Activated CD4-positive, CD25-positive, alpha-beta regulatory T cell (primary cell): Measurements from ENCODE around the gene ENOX1.

Experiments
- DNase-seq, 4 experiments: peaks; one replicate each; lab custom pipeline; 2025; lab: John Stamatoyannopoulos, UW

ENOX1 gene

GRCh38 chr13:43307921-43308433 is 478.8 kb downstream of the ENOX1 start:
- no peak for DNase-seq

DNA sequence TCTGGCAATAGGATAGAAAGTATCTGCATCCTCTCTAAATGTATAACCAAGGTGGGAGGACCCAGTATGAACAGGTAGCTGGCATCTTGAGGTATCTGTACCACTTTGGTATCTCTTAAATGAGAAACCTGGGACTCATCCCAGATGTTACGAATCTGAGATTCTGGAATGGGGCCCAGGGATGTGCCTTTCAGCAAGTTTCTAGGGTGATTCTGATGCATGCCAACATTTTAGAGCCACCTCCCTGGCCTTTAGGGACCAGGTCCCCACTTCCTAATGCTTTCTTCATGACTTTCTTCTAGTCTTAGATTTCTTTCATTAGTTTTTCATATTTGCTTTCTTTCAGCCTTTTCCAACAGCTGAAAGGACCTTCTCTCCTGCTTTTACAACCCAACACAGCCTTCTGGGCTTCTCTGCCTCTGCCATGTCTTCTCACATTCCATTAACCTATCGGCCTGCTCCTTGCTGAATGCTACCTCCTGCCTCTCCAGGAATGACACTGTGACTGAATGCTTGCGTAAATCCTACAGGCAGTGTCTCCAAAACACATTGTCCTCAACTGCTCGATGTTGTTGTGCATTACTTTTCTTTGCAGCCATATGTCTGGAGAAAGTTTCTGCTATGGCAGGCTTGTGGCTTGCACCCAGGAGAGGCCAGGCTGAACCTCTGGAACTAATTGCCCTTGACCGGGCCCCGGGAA is 479.4 kb downstream of the ENOX1 start:
- DNase-seq, result no peak

DNA sequence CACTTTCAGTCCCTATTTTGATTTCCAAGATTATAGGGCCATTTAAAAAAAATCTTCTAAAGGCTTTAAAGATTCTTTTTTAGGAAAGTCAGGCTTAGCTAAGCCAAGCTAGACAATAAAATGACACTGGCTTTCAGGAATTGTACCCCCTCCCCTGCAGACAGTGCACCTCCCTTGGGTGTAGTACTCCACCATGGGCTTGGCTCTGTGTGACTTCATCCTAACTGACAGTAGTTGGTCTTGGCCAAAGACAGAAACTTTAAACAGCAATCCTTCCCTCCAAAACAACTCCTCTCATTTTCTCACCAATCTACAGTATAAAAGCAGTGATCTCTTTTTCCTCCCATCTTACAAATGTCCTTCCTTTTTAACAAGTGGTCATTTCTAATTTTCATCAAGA is 480.4 kb downstream of the ENOX1 start:
- DNase-seq, result no peak

- DNase-seq, result no peak
Observed at GRCh38 chr13:43305416-43305815, 481.4 kb downstream of the ENOX1 start.

DNA sequence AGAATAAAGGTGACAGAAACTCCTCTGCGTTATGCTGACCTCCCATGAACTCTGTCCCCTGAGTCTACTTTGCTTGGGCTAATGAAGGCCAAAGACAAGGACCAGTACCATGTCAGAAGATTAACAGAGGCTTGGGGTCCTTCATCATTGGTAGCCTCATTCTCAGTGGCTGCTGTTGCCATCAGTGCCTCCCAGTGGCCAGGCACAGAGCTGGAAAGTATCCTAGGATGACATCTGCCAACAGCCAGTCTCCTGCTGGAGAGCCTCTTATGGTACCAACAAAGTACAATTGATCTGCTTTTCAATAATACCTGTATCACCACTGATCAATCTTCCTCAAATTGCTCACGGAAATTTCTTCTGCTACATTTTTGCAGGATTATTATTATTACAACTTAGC is 481.8 kb downstream of the ENOX1 start:
- DNase-seq, result no peak

GRCh38 chr13:43304449-43304848 is 482.3 kb downstream of the ENOX1 start:
- DNase-seq, result no peak

DNA sequence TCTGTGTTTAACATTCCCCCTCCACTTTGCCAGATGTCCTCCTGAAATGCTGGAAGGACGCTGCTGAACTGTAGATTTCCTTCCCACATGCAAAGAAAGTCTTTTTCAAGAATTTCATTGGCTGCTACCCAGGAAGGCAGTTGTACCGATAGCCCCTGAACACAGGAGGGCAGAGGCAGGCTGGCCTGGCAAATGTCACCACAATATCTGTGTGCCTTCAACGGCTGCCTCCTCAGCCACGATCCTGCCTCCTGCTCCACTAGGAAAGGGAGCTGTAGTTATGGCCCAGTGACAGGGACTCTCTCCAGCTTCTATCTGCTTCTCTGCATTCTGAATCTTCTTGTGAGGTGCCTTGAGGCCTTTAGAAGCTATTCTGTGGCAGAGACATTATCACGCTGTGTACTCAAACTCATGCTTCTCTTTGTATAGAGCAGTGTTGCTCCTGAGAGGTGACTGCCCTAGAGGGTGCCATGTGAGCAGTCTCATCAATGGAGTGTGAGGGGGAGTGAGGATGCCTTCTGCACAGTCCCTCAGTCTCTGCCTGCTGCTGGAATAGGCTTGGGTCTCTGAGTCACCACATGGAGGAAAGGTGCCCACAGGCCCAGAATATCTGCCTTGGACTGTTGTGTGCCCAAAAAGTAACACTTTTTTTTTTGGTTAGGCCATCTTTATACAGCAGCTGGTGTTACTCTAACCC is 483.6 kb downstream of the ENOX1 start:
- no peak for DNase-seq

GRCh38 chr13:43301346-43301969 is 485.3 kb downstream of the ENOX1 start:
- DNase-seq, result no peak

DNA sequence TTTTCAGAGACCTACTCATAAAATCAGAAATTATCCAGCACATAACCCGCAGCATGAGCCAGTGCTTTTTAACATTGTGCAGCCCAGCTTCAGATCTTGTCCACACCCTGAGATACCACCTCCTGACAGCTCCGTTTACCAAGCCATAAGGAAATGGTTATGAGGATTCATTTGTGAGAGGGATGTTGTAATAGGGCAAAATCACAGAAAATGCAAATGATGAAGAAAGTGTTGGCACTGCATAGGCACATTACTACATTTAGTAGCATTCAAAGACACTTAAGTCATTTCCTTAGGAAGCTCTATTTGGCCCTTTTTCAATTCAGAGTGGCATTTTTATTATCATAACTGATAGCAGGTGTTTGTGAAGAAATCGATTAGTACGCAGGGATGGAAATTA is 485.9 kb downstream of the ENOX1 start:
- DNase-seq, result no peak

DNA sequence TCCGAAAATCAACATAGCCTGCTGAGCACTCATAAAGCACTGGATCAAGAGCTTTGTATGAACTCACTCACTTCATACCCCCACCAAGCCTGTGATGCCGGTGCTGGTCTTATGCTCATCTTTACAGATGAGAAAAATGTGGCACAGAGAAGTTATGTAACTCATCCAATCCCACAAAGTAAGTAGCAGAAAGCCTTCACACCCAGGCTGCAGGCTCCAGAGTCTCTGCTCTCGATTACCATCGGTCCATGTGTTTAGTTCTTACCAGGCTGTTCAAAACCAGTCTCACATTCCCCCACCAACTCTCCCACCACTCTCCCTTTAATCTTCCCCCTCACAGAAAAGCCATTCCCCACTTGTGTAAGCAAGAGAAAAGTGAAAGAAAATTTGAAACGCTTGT is 487.4 kb downstream of the ENOX1 start:
- DNase-seq, result no peak

GRCh38 chr13:43298816-43299215 is 488.0 kb downstream of the ENOX1 start:
- DNase-seq, result no peak

- DNase-seq, result no peak
Observed at GRCh38 chr13:43297967-43298678, 488.6 kb downstream of the ENOX1 start.

DNA sequence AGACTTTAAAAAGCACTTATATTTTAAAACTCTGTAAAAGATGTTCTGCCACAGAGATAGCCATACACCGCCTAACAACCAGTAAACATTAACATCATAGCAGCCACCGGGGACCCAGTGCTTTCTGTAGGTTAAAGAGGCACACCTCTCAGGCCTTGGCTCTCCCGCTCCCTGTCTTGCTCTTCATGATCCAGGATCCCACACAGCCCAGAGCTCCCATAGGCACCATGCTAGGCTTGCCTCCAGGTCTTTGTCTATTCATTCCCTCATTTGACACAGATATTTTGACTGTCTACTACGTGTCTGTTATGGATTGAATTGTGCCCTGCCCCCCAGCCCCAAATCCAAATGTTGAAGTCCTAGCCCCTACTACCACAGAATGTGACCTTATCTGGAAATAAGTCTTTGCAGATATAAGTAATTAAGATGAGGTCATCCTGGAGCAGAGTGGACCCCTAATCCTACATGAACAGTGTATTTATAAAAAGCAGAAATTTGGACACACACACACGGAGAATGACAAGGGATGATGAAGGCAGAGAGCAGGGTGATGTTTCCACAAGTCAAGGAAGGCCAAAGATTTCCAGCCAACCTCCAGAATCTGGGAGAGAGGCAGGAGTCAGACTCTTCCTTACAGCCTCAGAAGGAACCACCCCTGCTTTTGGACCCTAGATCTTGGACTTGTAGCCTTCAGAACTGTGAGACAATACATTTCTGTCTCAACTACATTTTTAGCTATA is 490.8 kb downstream of the ENOX1 start:
- DNase-seq, result no peak

GRCh38 chr13:43295321-43295720 is 491.5 kb downstream of the ENOX1 start:
- DNase-seq, result no peak

DNA sequence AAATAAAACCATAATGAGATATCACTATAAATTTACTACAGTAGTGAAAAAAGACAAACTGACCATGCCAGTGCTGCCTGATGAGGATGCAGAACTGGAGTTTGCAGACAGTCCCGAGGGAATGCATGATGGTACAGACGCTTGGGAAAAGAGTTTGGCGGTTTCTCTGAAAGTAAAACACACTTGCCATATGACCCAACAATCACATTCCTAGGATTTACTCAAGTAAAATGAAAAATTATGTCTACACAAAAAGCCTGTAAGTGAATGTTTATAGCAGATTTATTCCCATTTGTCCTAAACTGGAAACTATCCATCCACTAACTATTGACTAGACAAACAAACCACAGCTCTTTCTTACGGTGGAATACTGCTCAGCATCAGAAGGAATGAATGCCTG is 492.4 kb downstream of the ENOX1 start:
- DNase-seq, result no peak

- DNase-seq, result no peak
Observed at GRCh38 chr13:43293986-43294385, 492.8 kb downstream of the ENOX1 start.

DNA sequence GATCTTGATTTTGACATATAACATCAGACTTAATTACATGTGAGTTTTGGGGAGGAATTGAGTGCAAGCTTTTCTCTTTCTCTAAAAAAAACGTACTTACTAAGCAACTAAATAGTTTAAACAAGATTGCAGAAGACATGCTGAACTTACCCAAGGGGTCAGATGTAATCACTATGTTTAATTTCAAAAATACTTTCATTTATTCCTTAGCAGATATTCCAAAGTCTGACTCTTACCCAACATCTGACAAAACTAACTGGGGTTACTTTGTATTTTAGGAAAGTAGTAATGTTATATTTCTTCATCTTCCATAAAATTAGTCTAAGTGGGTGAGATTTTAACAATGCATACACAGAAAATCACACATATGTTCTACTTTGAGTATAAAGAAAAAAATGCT is 493.2 kb downstream of the ENOX1 start:
- no peak for DNase-seq

- no peak for DNase-seq
Observed at GRCh38 chr13:43293008-43293407, 493.8 kb downstream of the ENOX1 start.

GRCh38 chr13:43291287-43292060 is 495.3 kb downstream of the ENOX1 start:
- no peak for DNase-seq

- DNase-seq, result no peak
Observed at GRCh38 chr13:43289470-43290255, 497.1 kb downstream of the ENOX1 start.
